Activated CD8-positive, alpha-beta T cell treated with anti-CD3 and anti-CD28 coated beads for 36 hours (primary cell): ENCODE measurements around the gene FCHSD2. TPM values are rescaled to one million over a fixed set of nuclear protein-coding genes. Genes with fewer than 3 reads are reported as not detected.

Experiments
- ATAC-seq: fragments of 200-7000 bp; cut with Tn5 transposase; one replicate; pipeline ENCODE4 v1.10.0; 2021; ENCODE audit warnings: mild to moderate bottlenecking, moderate library complexity
- CTCF ChIA-PET: fragments of 350-600 bp; sonication (Branson Sonifier 250); formaldehyde crosslinking; loops from one replicate; lab custom pipeline; 2021; ENCODE audit warnings: antibody characterized with exemption; lab: Charles Lee
- POLR2A ChIA-PET: fragments of 350-600 bp; sonication (Branson Sonifier 250); formaldehyde crosslinking; loops from one replicate; lab custom pipeline; 2021; ENCODE audit warnings: antibody characterized with exemption; lab: Charles Lee
- DNase-seq: peaks from one replicate; pipeline ENCODE4 v3.0.0-alpha.2; 2020
- H3K27ac Mint-ChIP-seq: one replicate; pipeline ENCODE4 v1.8.0; 2021; ENCODE audit warnings: mild to moderate bottlenecking, mixed read lengths
- H3K27me3 Mint-ChIP-seq: one replicate; pipeline ENCODE4 v1.8.0; 2021; ENCODE audit warnings: mixed read lengths
- H3K36me3 Mint-ChIP-seq: one replicate; pipeline ENCODE4 v1.8.0; 2021; ENCODE audit warnings: low read depth, mixed read lengths
- H3K4me1 Mint-ChIP-seq: one replicate; pipeline ENCODE4 v1.8.0; 2021; ENCODE audit warnings: low read depth, mixed read lengths
- H3K4me3 Mint-ChIP-seq: one replicate; pipeline ENCODE4 v1.8.0; 2021; ENCODE audit warnings: mild to moderate bottlenecking, moderate library complexity, mixed read lengths
- H3K9me3 Mint-ChIP-seq: one replicate; pipeline ENCODE4 v1.8.0; 2021; ENCODE audit warnings: mixed read lengths
- intact Hi-C: fragments of 100-400 bp; cut with micrococcal nuclease; formaldehyde crosslinking; loops from one replicate; pipeline ENCODE4 v1.10.0; 2022
- total RNA-seq, 2 experiments: library from RNA; stranded (reverse); gene quantifications; one replicate each; pipeline ENCODE4 v1.2.3, GENCODE V29; 2021
- TF ChIP-seq, protein P1 (sequence below): fragments of 200-600 bp; IDR thresholded peaks from one replicate; pipeline ENCODE4 v1.8.0; 2022; ENCODE audit warnings: antibody characterized with exemption, mild to moderate bottlenecking

FCHSD2 gene
- total RNA-seq, 2 experiments from 2014 or later, result 23.6 to 24.8 TPM

DNA sequence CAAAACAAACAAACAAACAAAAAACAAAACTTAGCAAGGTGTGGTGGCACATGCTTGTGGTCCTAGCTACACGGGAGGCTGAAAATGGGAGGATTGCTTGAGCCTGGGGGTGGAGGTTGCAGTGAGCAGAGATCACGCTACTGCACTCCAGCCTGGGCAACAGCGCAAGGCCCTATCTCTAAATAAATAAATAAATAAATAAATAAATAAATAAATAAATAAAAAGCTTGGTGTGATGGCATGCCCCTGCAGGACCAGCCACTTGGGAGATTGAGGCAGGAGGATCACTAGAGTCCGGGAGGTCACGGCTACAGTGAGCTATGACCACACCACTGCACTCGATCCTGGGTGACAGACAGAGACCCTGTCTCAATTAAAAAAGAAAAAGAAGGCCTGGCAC is 339.3 kb downstream of the FCHSD2 start:
- POLR2A ChIA-PET, result interaction anchor here (1.2 to 1.3 kb wide), 2 partner anchors 8 to 11 kb away, joined by 3 read pairs; partner anchors contain the start of genes ATG16L2 and STARD10

DNA sequence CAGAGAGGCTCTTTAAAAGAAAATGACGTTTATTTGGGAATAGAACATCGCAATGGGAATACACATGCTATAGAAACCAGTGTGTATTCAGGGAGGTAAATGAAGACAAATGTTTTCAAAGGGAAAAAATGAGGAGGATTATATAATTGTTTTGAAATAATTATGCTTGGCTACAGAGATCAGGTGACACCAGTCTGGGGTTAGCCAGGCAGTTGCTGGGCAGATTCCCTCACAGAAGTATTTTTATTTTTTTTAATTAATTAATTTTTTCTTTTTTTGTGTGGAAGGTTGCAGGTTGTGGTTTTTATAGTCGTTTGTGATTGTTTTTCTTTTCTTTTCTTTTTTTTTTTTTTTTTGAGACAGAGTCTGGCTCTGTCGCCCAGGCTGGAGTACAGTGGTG is 342.7 kb downstream of the FCHSD2 start:
- intact Hi-C loops, result no loop called here
- no peak overlapping the region for H3K4me3 Mint-ChIP-seq
- TF ChIP-seq, protein P1, sequence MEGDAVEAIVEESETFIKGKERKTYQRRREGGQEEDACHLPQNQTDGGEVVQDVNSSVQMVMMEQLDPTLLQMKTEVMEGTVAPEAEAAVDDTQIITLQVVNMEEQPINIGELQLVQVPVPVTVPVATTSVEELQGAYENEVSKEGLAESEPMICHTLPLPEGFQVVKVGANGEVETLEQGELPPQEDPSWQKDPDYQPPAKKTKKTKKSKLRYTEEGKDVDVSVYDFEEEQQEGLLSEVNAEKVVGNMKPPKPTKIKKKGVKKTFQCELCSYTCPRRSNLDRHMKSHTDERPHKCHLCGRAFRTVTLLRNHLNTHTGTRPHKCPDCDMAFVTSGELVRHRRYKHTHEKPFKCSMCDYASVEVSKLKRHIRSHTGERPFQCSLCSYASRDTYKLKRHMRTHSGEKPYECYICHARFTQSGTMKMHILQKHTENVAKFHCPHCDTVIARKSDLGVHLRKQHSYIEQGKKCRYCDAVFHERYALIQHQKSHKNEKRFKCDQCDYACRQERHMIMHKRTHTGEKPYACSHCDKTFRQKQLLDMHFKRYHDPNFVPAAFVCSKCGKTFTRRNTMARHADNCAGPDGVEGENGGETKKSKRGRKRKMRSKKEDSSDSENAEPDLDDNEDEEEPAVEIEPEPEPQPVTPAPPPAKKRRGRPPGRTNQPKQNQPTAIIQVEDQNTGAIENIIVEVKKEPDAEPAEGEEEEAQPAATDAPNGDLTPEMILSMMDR, result no peak
- POLR2A ChIA-PET, result interaction anchor here (1.7 kb wide), 1 partner anchor 14 kb away, joined by 5 read pairs; no protein-coding TSS in a partner anchor
- no peaks in the 10 kb centered on the region for H3K9me3 Mint-ChIP-seq
- ATAC-seq, result no peak
- H3K27ac Mint-ChIP-seq, result no peak overlapping the region
- H3K27me3 Mint-ChIP-seq, result no peaks in the 10 kb centered on the region
- H3K4me1 Mint-ChIP-seq, result peaks cover 4% of the 10 kb centered on the region
- CTCF ChIA-PET, result interaction anchor here (0.6 kb wide), 1 partner anchor 375 kb away, joined by 3 read pairs; no protein-coding TSS in a partner anchor
- DNase-seq, result no peak
- H3K36me3 Mint-ChIP-seq, result no peaks in the 10 kb centered on the region

More for the DNA sequence above, 339.3 kb downstream of the FCHSD2 start:
- CTCF ChIA-PET, result interaction anchor here (2.2 kb wide), 1 partner anchor 9 kb away, joined by 9 read pairs; the partner anchor contains the start of gene STARD10
- no peak overlapping the region for H3K27ac Mint-ChIP-seq
- no peak overlapping the region for H3K4me3 Mint-ChIP-seq
- H3K9me3 Mint-ChIP-seq, result no peaks in the 10 kb centered on the region
- intact Hi-C loops, result no loop called here
- TF ChIP-seq, protein P1, result no peak
- peaks cover 9% of the 10 kb centered on the region for H3K36me3 Mint-ChIP-seq
- ATAC-seq (no peak), DNase-seq (no peak)
- H3K4me1 Mint-ChIP-seq, result no peaks in the 10 kb centered on the region
- no peaks in the 10 kb centered on the region for H3K27me3 Mint-ChIP-seq

DNA sequence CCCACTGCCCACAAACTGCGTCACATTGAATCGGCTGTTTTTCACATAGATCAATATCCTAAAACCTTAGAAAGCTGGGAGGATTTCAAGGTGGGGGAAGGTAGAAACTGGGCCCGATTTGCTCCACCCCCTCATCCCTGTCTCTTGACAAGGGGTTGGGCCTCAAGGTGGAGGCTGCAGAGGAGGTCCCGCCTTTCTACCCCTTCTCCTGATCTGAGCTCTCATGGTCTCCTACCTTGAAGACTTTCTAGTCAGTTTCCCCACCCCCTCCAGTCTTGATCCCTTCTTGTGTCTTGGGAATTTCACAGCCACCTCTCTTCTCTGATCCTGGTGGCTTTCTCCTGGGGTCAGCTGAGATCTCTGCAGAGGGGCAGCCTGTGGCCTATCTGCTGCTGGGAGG is 343.8 kb downstream of the FCHSD2 start:
- ATAC-seq, result no peak
- Mint-ChIP-seq H3K27me3 (no peaks in the 10 kb centered on the region), H3K27ac (no peak overlapping the region), H3K36me3 (no peaks in the 10 kb centered on the region), H3K4me3 (no peak overlapping the region), H3K9me3 (no peaks in the 10 kb centered on the region), H3K4me1 (peaks cover 8% of the 10 kb centered on the region)
- no peak for DNase-seq
- ChIA-PET POLR2A (interaction anchor here (0.6 kb wide), 1 partner anchor 25 kb away, joined by 3 read pairs; no protein-coding TSS in a partner anchor), CTCF (interaction anchor here (0.9 to 1.5 kb wide), 3 partner anchors 9 to 73 kb away, joined by 3 to 10 read pairs (median 5); no protein-coding TSS in a partner anchor)
- TF ChIP-seq, protein P1, result no peak
- intact Hi-C loops, result no loop called here

DNA sequence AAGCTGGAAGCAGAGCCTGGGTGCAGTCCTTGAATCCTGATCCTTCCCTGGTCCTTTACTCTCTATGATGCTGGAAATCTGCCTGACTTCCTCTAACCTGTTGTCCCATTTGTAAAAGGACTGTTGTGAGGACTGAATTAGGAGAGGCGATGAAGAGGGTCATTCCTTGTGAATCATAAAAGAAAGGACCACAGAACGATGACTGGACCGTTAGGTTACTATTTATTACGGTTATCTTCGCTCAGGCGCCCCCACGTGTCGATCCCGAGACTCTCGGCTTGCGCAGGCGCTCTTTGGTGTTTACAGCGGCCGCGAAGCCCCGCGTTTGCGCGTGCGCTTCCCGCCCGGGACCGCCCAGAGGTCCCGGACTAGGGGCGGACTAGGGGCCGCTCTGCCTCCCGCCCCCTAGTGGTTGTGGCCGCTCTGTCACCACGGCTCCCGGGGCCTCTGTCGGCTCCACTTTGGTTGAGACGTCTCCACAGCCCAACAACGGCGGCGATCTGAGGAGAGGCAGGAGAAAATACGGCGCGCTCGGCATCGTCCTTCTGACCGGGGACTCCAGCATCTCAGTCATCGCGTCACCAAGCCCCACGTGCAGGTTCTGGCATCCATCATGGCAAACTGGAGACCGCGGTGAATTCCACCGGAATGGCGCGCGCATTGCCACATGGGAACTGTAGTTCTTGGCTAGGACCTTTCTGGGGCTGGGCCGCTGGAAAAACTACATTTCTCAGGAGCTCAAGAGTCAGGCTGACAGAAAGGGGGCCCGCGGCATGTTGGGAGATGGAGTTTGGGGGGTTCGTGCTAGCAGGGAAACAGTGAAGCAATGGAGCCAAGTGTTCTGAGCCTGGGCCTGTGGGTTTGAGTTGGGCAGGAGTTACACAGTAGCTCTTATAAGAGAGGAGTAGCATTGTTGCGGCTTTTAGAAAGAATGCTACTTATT is 348.4 kb downstream of the FCHSD2 start, which contains the start of gene STARD10:
Gene STARD10 (minus strand): TSS at position 623 of the 943 bp plus-strand sequence. CDS start 12,866 bp downstream, outside the sequence.
- CTCF ChIA-PET, result interaction anchor here (0.6 to 4.0 kb wide), 31 partner anchors 9 to 495 kb away, joined by 3 to 99 read pairs (median 5); partner anchors contain the start of gene ATG16L2
- TF ChIP-seq, protein P1, result peak; percentile 95

More for the DNA sequence above, 348.4 kb downstream of the FCHSD2 start, which contains the start of gene STARD10:
- Mint-ChIP-seq H3K27ac (peak within 1 kb of the TSS; percentile 100), H3K36me3 (no peaks in the 10 kb centered on the region), H3K4me1 (peaks cover 19% of the 10 kb centered on the region), H3K27me3 (no peaks in the 10 kb centered on the region), H3K4me3 (peak within 1 kb of the TSS; percentile 97), H3K9me3 (no peaks in the 10 kb centered on the region)
- intact Hi-C loops, result loop anchor here (1.0 kb wide), 1 partner anchor 68 kb away; no protein-coding TSS in a partner anchor
- peak; percentile 95 for ATAC-seq
- POLR2A ChIA-PET, result interaction anchor here (0.8 to 3.7 kb wide), 17 partner anchors 9 to 241 kb away, joined by 3 to 23 read pairs (median 4); partner anchors contain the start of gene ATG16L2
- DNase-seq, result peak; percentile 98
